ENCODE results near the gene CDKL1.
"Not testable (repeated sequence)": the region's sequence is repeated elsewhere in the genome, so short reads cannot be mapped to it uniquely, and the experiment has no call there.

The CDKL1 gene

GRCh38 chr14:50331596-50331995 lies 65.1 kb downstream of the CDKL1 start:
- DNase-seq (ENCODE audit: low read depth): no peak

GRCh38 chr14:50321009-50321660 lies 75.5 kb downstream of the CDKL1 start:
- peak; percentile 95 for DNase-seq (ENCODE audit: low read depth)

GRCh38 chr14:50320283-50320682 lies 76.4 kb downstream of the CDKL1 start:
- DNase-seq (ENCODE audit: low read depth): no peak

GRCh38 chr14:50319721-50320120 lies 77.0 kb downstream of the CDKL1 start:
- DNase-seq (ENCODE audit: low read depth): no peak

- DNase-seq (ENCODE audit: low read depth): no peak
These were observed 77.4 kb downstream of the CDKL1 start for GRCh38 chr14:50319293-50319692.

GRCh38 chr14:50318031-50318626 lies 78.6 kb downstream of the CDKL1 start:
- no peak for DNase-seq (ENCODE audit: low read depth)

GRCh38 chr14:50314098-50314497 lies 82.6 kb downstream of the CDKL1 start:
- not testable (repeated sequence) for DNase-seq (ENCODE audit: low read depth)

- no peak for DNase-seq (ENCODE audit: low read depth)
These were observed 84.0 kb downstream of the CDKL1 start for GRCh38 chr14:50312734-50313054.

- DNase-seq (ENCODE audit: low read depth): no peak
These were observed 84.5 kb downstream of the CDKL1 start, which contains the start of the genes DMAC2L and L2HGDH for GRCh38 chr14:50311972-50312733. DMAC2L (plus strand) TSS chr14:50312324; CDS start chr14:50321488, 9,164 bp downstream. L2HGDH (minus strand) TSS chr14:50312229; CDS start chr14:50312150, 79 bp downstream.

- DNase-seq (ENCODE audit: low read depth): no peak
These were observed 85.2 kb downstream of the CDKL1 start for GRCh38 chr14:50311337-50311971.

GRCh38 chr14:50310445-50310844 lies 86.2 kb downstream of the CDKL1 start:
- DNase-seq (ENCODE audit: low read depth): no peak

- no peak for DNase-seq (ENCODE audit: low read depth)
These were observed 88.2 kb downstream of the CDKL1 start for GRCh38 chr14:50308363-50308915.

GRCh38 chr14:50303744-50304471 lies 92.8 kb downstream of the CDKL1 start:
- no peak for DNase-seq (ENCODE audit: low read depth)

GRCh38 chr14:50301914-50302313 lies 94.8 kb downstream of the CDKL1 start:
- no peak for DNase-seq (ENCODE audit: low read depth)

- no peak for DNase-seq (ENCODE audit: low read depth)
These were observed 97.1 kb downstream of the CDKL1 start for GRCh38 chr14:50299585-50299984.

- no peak for DNase-seq (ENCODE audit: low read depth)
These were observed 106.4 kb downstream of the CDKL1 start for GRCh38 chr14:50290306-50290705.

GRCh38 chr14:50288146-50288545 lies 108.5 kb downstream of the CDKL1 start:
- DNase-seq (ENCODE audit: low read depth): no peak

- no peak for DNase-seq (ENCODE audit: low read depth)
These were observed 110.8 kb downstream of the CDKL1 start for GRCh38 chr14:50285861-50286260.

All from non-pigmented ciliary epithelial cell (primary cell).